HEK293 (cell line): ENCODE results near the gene BCL11B.

Experiments used
- BCL11B ChIP-seq: fragments of 450-650 bp; formaldehyde crosslinking; IDR thresholded peaks from 2 replicates; pipeline ENCODE4 v1.5.1; 2016; ENCODE audit warnings: low read depth, missing biosample characterization, missing genetic modification characterization
- GLI2 ChIP-seq: fragments of 450-650 bp; formaldehyde crosslinking; IDR thresholded peaks from 2 replicates; pipeline ENCODE4; 2017; ENCODE audit warnings: missing biosample characterization, missing genetic modification characterization, low read depth, borderline replicate concordance
- HOXD13 ChIP-seq: sonication (generic); formaldehyde crosslinking; IDR thresholded peaks from 2 replicates; pipeline ENCODE4 v1.8.0; 2022; ENCODE audit warnings: missing genetic modification reagents, borderline replicate concordance
- KLF16 ChIP-seq: fragments of 450-650 bp; formaldehyde crosslinking; IDR thresholded peaks from 2 replicates; pipeline ENCODE4 v1.5.1; 2017; ENCODE audit warnings: missing biosample characterization, missing genetic modification characterization
- MZF1 ChIP-seq: fragments of 450-650 bp; formaldehyde crosslinking; IDR thresholded peaks from 2 replicates; pipeline ENCODE4 v1.5.1; 2017; ENCODE audit warnings: missing biosample characterization, missing genetic modification characterization, borderline replicate concordance
- SP3 ChIP-seq: fragments of 450-650 bp; formaldehyde crosslinking; IDR thresholded peaks from 2 replicates; pipeline ENCODE4 v1.5.1; 2016; ENCODE audit warnings: missing biosample characterization, missing genetic modification characterization
- WT1 ChIP-seq: fragments of 450-650 bp; formaldehyde crosslinking; IDR thresholded peaks from 2 replicates; pipeline ENCODE4 v1.5.1; 2016; ENCODE audit warnings: missing biosample characterization, missing genetic modification characterization
- YY2 ChIP-seq: fragments of 450-650 bp; formaldehyde crosslinking; IDR thresholded peaks from 2 replicates; pipeline ENCODE4 v1.5.1; 2016; ENCODE audit warnings: missing biosample characterization, missing genetic modification characterization
- ZFP37 ChIP-seq: fragments of 450-650 bp; formaldehyde crosslinking; IDR thresholded peaks from 2 replicates; pipeline ENCODE4 v1.5.1; 2016; ENCODE audit warnings: missing biosample characterization, missing genetic modification characterization
- ZNF239 ChIP-seq: fragments of 450-650 bp; formaldehyde crosslinking; IDR thresholded peaks from 2 replicates; pipeline ENCODE4 v1.5.1; 2016; ENCODE audit warnings: missing biosample characterization, missing genetic modification characterization
- ZNF24 ChIP-seq: fragments of 450-650 bp; formaldehyde crosslinking; IDR thresholded peaks from 2 replicates; pipeline ENCODE4 v1.5.1; 2016; ENCODE audit warnings: missing biosample characterization, missing genetic modification characterization
- ZNF266 ChIP-seq: fragments of 450-650 bp; formaldehyde crosslinking; IDR thresholded peaks from 2 replicates; pipeline ENCODE4 v1.5.1; 2016; ENCODE audit warnings: missing biosample characterization, missing genetic modification characterization, low read depth
- ZNF335 ChIP-seq: fragments of 450-650 bp; formaldehyde crosslinking; conservative IDR thresholded peaks from 2 replicates; pipeline ENCODE4 v1.5.1; 2016; ENCODE audit warnings: missing biosample characterization, missing genetic modification characterization
- ZNF350 ChIP-seq: fragments of 450-650 bp; formaldehyde crosslinking; IDR thresholded peaks from 2 replicates; pipeline ENCODE4 v1.5.0; 2017; ENCODE audit warnings: missing biosample characterization, mild to moderate bottlenecking, missing genetic modification characterization
- ZNF416 ChIP-seq: fragments of 450-650 bp; formaldehyde crosslinking; IDR thresholded peaks from 2 replicates; pipeline ENCODE4 v1.5.1; 2016; ENCODE audit warnings: missing biosample characterization, missing genetic modification characterization
- ZNF544 ChIP-seq: fragments of 450-650 bp; formaldehyde crosslinking; IDR thresholded peaks from 2 replicates; pipeline ENCODE4 v1.5.0; 2017; ENCODE audit warnings: missing biosample characterization, missing genetic modification characterization
- ZNF600 ChIP-seq: fragments of 450-650 bp; formaldehyde crosslinking; IDR thresholded peaks from 2 replicates; pipeline ENCODE4 v1.5.1; 2016; ENCODE audit warnings: missing biosample characterization, missing genetic modification characterization
- ZNF624 ChIP-seq: fragments of 450-650 bp; formaldehyde crosslinking; IDR thresholded peaks from 2 replicates; pipeline ENCODE4 v1.5.1; 2017; ENCODE audit warnings: missing biosample characterization, missing genetic modification characterization
- ZNF629 ChIP-seq: fragments of 450-650 bp; formaldehyde crosslinking; IDR thresholded peaks from 2 replicates; pipeline ENCODE4 v1.5.1; 2017; ENCODE audit warnings: missing biosample characterization, missing genetic modification characterization
- ZNF677 ChIP-seq: fragments of 450-650 bp; IDR thresholded peaks from 2 replicates; pipeline ENCODE4 v1.5.0; 2018; ENCODE audit warnings: missing biosample characterization, mild to moderate bottlenecking, missing genetic modification characterization, moderate library complexity
- ZNF785 ChIP-seq: fragments of 450-650 bp; formaldehyde crosslinking; IDR thresholded peaks from 2 replicates; pipeline ENCODE4 v1.5.1; 2016; ENCODE audit warnings: missing biosample characterization, missing genetic modification characterization
- ZSCAN16 ChIP-seq: fragments of 450-650 bp; formaldehyde crosslinking; IDR thresholded peaks from 2 replicates; pipeline ENCODE4 v1.5.1; 2016; ENCODE audit warnings: missing biosample characterization, missing genetic modification characterization
- ZSCAN23 ChIP-seq: fragments of 450-650 bp; formaldehyde crosslinking; IDR thresholded peaks from 2 replicates; pipeline ENCODE4 v1.5.1; 2016; ENCODE audit warnings: missing biosample characterization, missing genetic modification characterization
- ZSCAN30 ChIP-seq: fragments of 450-650 bp; IDR thresholded peaks from 2 replicates; pipeline ENCODE4 v1.5.1; 2018; ENCODE audit warnings: missing biosample characterization, mild to moderate bottlenecking, missing genetic modification characterization, moderate library complexity
- TF ChIP-seq, protein P1 (sequence below): fragments of 450-650 bp; formaldehyde crosslinking; IDR thresholded peaks from 2 replicates; pipeline ENCODE4 v1.5.1; 2017; ENCODE audit warnings: missing biosample characterization, missing genetic modification characterization
- TF ChIP-seq, protein P2 (sequence below): fragments of 450-650 bp; formaldehyde crosslinking; IDR thresholded peaks from 2 replicates; pipeline ENCODE4 v1.5.1; 2016; ENCODE audit warnings: missing biosample characterization, missing genetic modification characterization
- TF ChIP-seq, protein P3 (sequence below): fragments of 450-650 bp; formaldehyde crosslinking; IDR thresholded peaks from 2 replicates; pipeline ENCODE4 v1.5.1; 2016; ENCODE audit warnings: missing biosample characterization, missing genetic modification characterization
- TF ChIP-seq, protein P4 (sequence below): fragments of 450-650 bp; formaldehyde crosslinking; IDR thresholded peaks from 2 replicates; pipeline ENCODE4 v1.5.1; 2017; ENCODE audit warnings: missing biosample characterization, missing genetic modification characterization
- TF ChIP-seq, protein P5 (sequence below): fragments of 450-650 bp; formaldehyde crosslinking; IDR thresholded peaks from 2 replicates; pipeline ENCODE4 v1.5.1; 2016; ENCODE audit warnings: missing biosample characterization, missing genetic modification characterization
- TF ChIP-seq, protein P6 (sequence below): fragments of 450-650 bp; formaldehyde crosslinking; IDR thresholded peaks from 2 replicates; pipeline ENCODE4 v1.5.1; 2016; ENCODE audit warnings: missing biosample characterization, missing genetic modification characterization

The BCL11B gene

DNA sequence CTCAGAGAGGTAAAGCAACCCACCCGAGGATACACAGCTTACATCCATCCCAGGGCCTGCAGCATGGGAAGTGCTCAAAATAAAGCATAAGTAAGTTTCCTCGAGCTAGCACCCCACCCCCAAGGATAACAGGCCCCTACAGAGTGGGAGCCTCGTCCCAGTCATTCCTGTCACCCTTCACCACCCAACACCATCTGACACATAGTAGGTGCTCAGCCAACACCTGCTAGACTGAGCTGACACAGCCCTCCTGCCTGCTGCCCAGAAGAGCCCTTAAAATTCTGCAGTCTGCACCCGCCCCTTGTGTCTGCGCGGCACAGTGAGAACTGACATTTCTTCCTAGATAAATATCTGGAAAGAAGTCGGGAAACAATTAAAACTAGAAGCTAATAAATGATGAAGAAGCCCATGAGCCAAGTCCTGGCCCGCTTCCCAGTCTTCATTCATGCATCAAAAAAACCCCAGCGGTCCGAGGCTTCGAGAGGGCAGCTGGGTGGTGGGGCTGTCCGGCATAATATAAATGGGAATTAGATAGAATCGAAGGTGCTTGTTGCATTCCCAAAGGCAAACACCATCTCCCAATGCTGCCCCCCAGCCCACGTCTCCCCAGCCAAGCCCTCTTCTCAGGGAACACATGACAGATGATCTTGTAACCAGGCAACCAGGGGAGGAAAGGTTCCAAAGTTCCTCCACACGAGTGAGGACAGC is 76.2 kb downstream of the BCL11B start (continued):
- no peak for TF ChIP-seq ZNF350 (tag by site-specific recombination)
- TF ChIP-seq ZSCAN23 (tag by site-specific recombination), result no peak
- TF ChIP-seq ZNF629 (tag by site-specific recombination), result no peak
- no peak for TF ChIP-seq ZNF544 (tag by site-specific recombination)
- no peak for TF ChIP-seq WT1
- TF ChIP-seq ZNF239 (tag by site-specific recombination), result no peak
- no peak for TF ChIP-seq GLI2
- TF ChIP-seq ZNF677 (tag by site-specific recombination), result no peak
- TF ChIP-seq, protein P1, sequence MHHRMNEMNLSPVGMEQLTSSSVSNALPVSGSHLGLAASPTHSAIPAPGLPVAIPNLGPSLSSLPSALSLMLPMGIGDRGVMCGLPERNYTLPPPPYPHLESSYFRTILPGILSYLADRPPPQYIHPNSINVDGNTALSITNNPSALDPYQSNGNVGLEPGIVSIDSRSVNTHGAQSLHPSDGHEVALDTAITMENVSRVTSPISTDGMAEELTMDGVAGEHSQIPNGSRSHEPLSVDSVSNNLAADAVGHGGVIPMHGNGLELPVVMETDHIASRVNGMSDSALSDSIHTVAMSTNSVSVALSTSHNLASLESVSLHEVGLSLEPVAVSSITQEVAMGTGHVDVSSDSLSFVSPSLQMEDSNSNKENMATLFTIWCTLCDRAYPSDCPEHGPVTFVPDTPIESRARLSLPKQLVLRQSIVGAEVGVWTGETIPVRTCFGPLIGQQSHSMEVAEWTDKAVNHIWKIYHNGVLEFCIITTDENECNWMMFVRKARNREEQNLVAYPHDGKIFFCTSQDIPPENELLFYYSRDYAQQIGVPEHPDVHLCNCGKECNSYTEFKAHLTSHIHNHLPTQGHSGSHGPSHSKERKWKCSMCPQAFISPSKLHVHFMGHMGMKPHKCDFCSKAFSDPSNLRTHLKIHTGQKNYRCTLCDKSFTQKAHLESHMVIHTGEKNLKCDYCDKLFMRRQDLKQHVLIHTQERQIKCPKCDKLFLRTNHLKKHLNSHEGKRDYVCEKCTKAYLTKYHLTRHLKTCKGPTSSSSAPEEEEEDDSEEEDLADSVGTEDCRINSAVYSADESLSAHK (tag by site-specific recombination), result no peak
- TF ChIP-seq SP3 (tag by site-specific recombination), result no peak
- TF ChIP-seq ZNF600 (tag by site-specific recombination), result peak; percentile 52; the same call in 1 of the 2 replicates
- TF ChIP-seq BCL11B (tag by site-specific recombination), result no peak
- TF ChIP-seq, protein P2, sequence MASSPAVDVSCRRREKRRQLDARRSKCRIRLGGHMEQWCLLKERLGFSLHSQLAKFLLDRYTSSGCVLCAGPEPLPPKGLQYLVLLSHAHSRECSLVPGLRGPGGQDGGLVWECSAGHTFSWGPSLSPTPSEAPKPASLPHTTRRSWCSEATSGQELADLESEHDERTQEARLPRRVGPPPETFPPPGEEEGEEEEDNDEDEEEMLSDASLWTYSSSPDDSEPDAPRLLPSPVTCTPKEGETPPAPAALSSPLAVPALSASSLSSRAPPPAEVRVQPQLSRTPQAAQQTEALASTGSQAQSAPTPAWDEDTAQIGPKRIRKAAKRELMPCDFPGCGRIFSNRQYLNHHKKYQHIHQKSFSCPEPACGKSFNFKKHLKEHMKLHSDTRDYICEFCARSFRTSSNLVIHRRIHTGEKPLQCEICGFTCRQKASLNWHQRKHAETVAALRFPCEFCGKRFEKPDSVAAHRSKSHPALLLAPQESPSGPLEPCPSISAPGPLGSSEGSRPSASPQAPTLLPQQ (tag by site-specific recombination), result no peak
- TF ChIP-seq MZF1 (tag by site-specific recombination), result no peak
- TF ChIP-seq ZFP37, result no peak
- TF ChIP-seq ZNF624 (tag by site-specific recombination), result no peak
- TF ChIP-seq ZNF416 (tag by site-specific recombination), result no peak
- TF ChIP-seq YY2 (tag by site-specific recombination), result no peak
- TF ChIP-seq, protein P3, sequence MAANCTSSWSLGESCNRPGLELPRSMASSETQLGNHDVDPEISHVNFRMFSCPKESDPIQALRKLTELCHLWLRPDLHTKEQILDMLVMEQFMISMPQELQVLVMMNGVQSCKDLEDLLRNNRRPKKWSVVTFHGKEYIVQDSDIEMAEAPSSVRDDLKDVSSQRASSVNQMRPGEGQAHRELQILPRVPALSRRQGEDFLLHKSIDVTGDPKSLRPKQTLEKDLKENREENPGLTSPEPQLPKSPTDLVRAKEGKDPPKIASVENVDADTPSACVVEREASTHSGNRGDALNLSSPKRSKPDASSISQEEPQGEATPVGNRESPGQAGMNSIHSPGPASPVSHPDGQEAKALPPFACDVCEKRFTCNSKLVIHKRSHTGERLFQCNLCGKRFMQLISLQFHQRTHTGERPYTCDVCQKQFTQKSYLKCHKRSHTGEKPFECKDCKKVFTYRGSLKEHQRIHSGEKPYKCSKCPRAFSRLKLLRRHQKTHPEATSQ (tag by site-specific recombination), result no peak
- TF ChIP-seq ZNF266 (tag by site-specific recombination), result no peak
- no peak for TF ChIP-seq HOXD13
- TF ChIP-seq ZSCAN16 (tag by site-specific recombination), result peak; percentile 68
- TF ChIP-seq, protein P4, sequence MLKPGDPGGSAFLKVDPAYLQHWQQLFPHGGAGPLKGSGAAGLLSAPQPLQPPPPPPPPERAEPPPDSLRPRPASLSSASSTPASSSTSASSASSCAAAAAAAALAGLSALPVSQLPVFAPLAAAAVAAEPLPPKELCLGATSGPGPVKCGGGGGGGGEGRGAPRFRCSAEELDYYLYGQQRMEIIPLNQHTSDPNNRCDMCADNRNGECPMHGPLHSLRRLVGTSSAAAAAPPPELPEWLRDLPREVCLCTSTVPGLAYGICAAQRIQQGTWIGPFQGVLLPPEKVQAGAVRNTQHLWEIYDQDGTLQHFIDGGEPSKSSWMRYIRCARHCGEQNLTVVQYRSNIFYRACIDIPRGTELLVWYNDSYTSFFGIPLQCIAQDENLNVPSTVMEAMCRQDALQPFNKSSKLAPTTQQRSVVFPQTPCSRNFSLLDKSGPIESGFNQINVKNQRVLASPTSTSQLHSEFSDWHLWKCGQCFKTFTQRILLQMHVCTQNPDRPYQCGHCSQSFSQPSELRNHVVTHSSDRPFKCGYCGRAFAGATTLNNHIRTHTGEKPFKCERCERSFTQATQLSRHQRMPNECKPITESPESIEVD (tag by site-specific recombination), result peak; percentile 96
- TF ChIP-seq, protein P5, sequence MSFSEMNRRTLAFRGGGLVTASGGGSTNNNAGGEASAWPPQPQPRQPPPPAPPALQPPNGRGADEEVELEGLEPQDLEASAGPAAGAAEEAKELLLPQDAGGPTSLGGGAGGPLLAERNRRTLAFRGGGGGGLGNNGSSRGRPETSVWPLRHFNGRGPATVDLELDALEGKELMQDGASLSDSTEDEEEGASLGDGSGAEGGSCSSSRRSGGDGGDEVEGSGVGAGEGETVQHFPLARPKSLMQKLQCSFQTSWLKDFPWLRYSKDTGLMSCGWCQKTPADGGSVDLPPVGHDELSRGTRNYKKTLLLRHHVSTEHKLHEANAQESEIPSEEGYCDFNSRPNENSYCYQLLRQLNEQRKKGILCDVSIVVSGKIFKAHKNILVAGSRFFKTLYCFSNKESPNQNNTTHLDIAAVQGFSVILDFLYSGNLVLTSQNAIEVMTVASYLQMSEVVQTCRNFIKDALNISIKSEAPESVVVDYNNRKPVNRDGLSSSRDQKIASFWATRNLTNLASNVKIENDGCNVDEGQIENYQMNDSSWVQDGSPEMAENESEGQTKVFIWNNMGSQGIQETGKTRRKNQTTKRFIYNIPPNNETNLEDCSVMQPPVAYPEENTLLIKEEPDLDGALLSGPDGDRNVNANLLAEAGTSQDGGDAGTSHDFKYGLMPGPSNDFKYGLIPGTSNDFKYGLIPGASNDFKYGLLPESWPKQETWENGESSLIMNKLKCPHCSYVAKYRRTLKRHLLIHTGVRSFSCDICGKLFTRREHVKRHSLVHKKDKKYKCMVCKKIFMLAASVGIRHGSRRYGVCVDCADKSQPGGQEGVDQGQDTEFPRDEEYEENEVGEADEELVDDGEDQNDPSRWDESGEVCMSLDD (tag by site-specific recombination), result no peak
- TF ChIP-seq, protein P6, sequence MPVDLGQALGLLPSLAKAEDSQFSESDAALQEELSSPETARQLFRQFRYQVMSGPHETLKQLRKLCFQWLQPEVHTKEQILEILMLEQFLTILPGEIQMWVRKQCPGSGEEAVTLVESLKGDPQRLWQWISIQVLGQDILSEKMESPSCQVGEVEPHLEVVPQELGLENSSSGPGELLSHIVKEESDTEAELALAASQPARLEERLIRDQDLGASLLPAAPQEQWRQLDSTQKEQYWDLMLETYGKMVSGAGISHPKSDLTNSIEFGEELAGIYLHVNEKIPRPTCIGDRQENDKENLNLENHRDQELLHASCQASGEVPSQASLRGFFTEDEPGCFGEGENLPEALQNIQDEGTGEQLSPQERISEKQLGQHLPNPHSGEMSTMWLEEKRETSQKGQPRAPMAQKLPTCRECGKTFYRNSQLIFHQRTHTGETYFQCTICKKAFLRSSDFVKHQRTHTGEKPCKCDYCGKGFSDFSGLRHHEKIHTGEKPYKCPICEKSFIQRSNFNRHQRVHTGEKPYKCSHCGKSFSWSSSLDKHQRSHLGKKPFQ (tag by site-specific recombination), result peak; percentile 91
- no peak for TF ChIP-seq ZNF335 (tag by site-specific recombination)
- no peak for TF ChIP-seq ZNF24
- TF ChIP-seq KLF16 (tag by site-specific recombination), result no peak
- no peak for TF ChIP-seq ZNF785 (tag by site-specific recombination)
- TF ChIP-seq ZSCAN30 (tag by site-specific recombination), result peak; percentile 51; the same call in 1 of the 2 replicates
